Left ventricle myocardium superior (tissue), 1 donor: Measurements from ENCODE around the gene PIWIL4. TPM values are rescaled to one million over a fixed set of nuclear protein-coding genes. Genes with fewer than 3 reads are reported as not detected.

Experiments used
- ATAC-seq: fragments of 200-7000 bp; cut with Tn5 transposase; one replicate; pipeline ENCODE4 v1.9.1; 2020; ENCODE audit warnings: mild to moderate bottlenecking, moderate library complexity
- DNase-seq: peaks from one replicate; pipeline ENCODE4 v3.0.0-alpha.2; 2020
- intact Hi-C: fragments of 100-400 bp; cut with micrococcal nuclease; formaldehyde crosslinking; loops from one replicate; pipeline ENCODE4 v1.11.0; 2022
- total RNA-seq: library from RNA; stranded (reverse); fragmentation: NEBNext Ultra II Directional; extraction: Animal tissue kit (Norgen Biotek cat#: 25700); gene quantifications from one replicate; pipeline ENCODE4 v1.2.1, GENCODE V29; 2021
- donor health status: DM: no; HTN: yes; CAD: no; lungs with severe emphysema.

Gene PIWIL4
- total RNA-seq, 1 donor from 2014 or later: 0.92 TPM

DNA sequence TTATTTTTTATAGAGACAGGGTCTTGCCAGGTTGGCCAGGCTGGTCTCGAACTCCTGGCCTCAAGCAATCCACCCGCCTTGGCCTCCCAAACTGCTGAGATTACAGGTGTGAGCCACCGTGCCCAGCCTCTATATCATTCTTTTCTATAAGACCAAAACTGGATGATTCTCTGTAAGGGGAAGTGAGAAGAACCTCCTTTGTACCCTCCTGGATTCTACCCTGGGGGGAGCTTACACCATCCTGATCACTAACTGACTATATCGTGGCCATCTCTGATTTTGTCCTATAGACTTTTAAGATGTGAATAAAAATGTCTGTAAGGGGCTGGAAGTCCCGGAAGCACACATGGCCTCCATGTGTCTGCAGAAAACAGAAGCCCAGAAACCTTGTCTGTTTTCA, 9.1 kb downstream of the PIWIL4 start:
- no peak for ATAC-seq
- intact Hi-C loops: no loop called here

DNA sequence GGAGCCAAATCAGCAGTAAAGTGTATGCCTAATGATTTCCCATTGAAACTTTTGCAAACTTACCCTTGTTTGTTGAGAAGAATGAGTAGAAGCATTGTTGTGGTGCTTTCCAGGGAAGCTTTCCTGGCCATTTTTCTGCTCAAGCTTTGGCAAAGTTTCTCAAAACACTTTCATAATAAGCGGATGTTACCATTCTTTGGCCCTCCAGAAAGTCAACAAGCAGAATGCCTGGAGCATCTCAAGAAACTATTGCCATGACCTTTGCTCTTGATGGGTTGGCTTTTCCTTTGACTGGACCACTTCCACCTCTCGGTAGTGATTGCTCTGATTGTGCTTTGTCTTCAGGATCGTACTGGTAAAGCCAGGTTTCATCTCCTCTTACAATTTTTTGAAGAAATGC, 10.7 kb downstream of the PIWIL4 start:
- intact Hi-C loops: no loop called here
- ATAC-seq: no peak
- DNase-seq: no peak

More for the DNA sequence above, 9.1 kb downstream of the PIWIL4 start:
- DNase-seq: no peak

DNA sequence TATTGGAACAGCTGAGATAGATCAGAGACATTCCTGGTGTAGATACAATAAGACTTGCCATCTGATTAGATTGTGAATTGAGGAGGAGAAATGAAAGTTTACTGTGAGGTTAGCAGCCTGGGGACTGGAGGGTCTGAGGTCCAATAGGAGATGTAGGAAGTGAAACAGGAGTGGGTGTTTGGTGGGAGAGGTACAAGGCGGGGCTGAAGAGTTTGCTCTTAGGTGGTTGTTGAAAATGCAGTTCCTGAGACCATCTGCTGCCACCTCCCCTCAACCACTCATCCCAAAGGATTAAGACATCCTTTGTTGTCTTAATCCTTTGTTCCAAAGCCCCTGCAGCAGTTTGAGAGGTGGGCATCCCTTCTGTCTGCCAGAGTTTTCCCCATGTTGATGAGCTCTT, 14.8 kb downstream of the PIWIL4 start:
- intact Hi-C loops: no loop called here

DNA sequence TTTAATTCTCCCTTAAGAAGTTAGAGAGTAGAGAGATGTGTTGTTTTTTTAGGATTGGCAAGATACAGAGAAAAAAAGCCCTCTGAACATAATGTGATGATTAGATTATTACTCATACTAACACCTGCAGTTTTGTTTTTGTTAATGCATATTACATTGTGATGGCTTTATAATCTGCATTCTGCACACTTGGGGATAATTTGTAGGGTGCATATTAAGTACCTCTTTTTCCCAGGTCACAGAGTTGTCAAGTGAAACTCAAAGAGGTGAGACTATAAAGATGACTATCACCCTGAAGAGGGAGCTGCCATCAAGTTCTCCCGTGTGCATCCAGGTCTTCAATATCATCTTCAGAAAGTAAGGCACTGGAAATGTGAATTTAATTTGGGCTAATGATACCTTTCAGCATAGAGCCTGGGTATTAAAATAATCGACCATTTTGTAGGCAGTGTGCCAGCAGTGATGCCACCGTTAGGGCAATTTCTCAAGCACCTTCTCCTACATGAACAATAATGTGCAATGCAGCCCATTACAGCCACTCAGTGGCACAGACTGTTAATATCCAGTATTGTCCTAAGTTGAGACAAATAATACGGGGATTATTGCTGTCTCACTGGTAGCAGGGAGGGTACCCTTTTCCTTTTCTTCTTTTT, 16.2 kb downstream of the PIWIL4 start:
- ATAC-seq (no peak), DNase-seq (no peak)
- intact Hi-C loops: no loop called here

More for the DNA sequence above, 14.8 kb downstream of the PIWIL4 start:
- ATAC-seq (no peak), DNase-seq (no peak)

DNA sequence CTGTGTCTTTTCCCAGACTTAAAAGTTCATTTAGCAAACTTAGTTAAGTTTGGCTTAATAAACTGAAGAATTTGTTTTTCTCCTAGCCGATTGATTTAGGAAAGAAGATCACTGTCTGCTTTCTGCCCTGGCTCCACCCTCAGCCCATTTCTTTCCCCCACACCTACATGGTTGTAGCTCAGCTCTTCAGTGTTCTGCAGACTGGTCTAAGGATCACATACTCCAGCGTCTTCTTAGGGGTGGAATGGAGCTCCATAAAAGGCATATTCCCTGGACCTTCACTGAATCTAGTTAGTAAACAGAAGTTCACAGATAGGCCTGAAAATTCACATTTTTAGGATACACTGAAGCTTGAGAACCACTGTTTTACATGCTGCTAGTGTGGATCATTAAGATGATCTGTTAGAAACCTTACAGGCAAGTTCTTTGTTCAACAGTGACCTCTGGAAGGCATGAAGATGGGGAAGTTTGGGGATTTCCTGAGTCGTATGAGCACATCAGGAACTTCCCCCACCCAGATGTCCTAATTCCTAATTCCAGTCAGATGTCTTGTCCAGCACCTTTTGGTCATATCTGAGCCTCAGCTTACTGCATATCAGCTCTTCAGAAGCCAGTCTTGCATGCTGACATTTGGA, 16.8 kb downstream of the PIWIL4 start:
- DNase-seq (no peak), ATAC-seq (peak; percentile 19)
- intact Hi-C loops: no loop called here

DNA sequence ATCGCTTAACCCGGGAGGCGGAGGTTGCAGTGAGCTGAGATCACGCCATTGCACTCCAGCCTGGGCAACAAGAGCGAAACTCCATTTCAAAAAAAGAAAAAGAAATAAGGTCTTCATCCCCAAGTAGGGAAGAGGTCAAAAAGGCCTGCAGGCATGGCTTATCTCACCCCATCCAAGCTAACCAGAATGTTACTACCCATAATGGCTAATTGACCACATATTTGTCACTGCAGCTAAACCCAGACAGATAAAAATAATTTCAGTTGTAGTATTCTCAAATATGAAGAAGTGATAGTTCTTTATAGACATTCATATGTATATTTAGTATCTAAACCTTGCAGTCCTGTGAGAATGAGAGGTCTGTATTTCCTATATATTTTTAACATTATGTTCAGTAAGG, 17.8 kb downstream of the PIWIL4 start:
- intact Hi-C loops: no loop called here
- no peak for DNase-seq
- ATAC-seq: no peak

DNA sequence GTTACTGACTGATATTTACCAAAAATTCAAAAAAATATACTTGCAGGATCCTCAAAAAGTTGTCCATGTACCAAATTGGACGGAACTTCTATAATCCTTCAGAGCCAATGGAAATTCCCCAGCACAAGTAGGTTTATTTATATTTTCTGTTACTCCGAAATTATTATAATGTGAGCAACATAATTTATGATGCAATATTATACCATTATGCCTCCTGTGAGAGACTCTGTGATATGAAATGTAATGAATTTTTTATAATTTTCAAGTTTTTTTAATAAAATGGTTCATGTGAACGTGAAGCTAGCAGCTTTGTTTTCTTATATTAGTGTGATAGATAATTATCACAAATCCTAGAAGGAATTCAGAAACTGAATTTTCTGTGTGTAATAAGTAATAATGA, 18.2 kb downstream of the PIWIL4 start:
- ATAC-seq: no peak

DNA sequence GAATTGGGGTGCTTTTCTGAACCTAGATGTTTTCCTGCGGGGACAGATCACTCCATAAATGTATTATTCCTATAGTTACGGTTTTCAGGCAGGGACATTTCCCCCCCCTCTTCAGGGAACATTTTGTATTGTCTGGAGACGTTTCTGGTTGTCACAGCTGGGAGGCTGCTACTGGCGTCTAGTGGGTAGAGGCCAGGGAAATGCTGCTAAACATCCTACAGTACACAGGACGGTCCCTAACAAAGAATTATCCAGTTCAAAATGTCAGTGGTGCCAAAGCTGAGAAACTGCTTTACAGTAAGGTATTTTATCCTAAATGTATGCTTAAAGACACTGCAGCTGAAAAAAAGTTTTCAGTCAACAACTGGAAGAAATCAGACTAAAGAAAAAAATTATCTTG, 19.4 kb downstream of the PIWIL4 start:
- ATAC-seq: no peak
- intact Hi-C loops: no loop called here
- no peak for DNase-seq

More for the DNA sequence above, 18.2 kb downstream of the PIWIL4 start:
- no peak for DNase-seq
- intact Hi-C loops: no loop called here

DNA sequence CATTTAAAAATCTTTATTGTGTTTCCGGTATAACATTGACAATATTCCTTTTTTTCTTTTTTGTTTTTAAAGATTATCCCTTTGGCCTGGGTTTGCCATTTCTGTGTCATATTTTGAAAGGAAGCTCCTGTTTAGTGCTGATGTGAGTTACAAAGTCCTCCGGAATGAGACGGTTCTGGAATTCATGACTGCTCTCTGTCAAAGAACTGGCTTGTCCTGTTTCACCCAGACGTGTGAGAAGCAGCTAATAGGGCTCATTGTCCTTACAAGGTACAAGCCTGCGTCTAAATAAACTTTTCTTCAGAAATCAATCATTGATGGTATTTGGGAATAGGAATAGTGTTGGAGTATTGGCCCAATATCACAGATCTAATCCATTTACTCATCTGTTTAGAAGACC, 19.8 kb downstream of the PIWIL4 start:
- intact Hi-C loops: no loop called here
- ATAC-seq (no peak), DNase-seq (no peak)

DNA sequence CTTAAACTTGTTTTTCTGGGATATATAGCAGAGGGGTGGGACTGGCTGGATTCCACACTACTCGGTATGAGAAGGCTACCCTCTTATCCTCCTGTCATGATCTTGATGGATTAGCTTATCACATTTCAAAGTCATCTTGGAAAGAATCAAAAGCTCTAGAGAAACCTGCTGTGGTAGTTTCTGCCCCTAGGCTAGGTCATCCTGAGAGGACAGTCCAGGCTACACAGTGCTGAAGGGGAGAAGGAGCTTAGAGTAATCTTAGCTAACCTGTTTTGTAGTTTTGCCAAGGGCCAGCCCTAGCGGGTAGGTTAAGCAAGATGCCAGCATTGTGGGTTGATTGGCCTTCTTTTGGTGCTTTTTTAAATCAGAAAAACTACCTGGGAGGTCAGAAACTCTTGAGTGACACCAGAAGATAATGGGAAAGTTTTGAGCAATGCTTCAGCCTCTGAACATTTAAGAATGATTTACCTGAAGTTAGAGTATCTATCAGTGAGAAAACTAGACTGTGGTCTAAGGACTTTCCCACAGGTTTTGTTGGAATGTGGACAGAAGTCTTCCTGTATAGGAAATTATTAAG, 21.3 kb downstream of the PIWIL4 start:
- ATAC-seq (no peak), DNase-seq (no peak)
- intact Hi-C loops: no loop called here

DNA sequence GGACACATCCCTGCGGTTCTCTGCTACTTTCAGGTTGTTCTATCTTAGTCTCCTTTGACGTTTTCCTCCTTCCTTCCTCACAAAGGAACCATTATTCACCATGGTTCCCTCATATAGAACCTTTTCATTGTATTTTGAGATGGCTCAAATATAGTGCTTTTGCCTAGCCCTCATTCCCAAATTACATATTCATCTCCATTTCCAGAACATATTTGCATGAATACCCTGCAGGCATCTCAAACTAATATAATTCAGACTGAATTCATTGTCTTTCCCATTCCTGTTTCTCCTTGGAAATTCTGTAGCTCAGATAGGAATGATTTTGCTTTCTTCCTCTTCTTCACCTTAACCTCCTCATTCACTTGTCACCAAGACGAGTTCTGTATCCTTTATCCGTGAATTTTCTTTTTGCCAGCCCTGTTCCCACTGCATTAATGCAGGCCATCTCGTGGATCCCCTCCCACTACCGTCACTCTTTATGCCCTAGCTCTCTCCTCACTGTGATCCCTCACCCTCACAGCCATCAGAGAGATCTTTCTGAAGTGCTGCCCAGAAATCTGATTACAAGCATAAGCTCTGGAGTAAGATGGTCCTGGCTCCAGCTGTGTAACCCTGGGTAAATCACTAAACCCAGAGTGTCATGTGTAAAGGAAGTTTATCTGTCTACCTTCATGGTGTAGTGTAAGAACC, 23.3 kb downstream of the PIWIL4 start:
- intact Hi-C loops: no loop called here
- ATAC-seq (no peak), DNase-seq (no peak)

DNA sequence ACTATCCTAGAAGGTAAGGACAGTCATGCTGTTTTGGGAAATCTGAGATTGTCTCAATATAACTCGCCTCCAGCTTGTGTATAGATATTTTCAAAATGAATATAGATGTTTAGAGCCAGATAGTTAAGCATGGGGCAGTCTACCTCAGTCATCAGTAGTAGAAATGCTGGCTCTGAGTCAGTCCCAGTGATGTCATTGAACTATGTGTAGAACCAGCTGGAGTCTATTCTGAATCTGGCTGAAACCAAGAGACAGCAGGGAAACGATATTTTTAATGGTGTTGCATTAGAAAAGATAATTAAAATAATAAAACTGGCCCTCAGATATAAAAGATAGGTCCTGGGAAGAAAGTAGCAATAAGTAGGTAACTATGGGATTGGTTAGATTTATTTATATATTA, 25.9 kb downstream of the PIWIL4 start:
- DNase-seq (no peak), ATAC-seq (no peak)
- intact Hi-C loops: no loop called here

DNA sequence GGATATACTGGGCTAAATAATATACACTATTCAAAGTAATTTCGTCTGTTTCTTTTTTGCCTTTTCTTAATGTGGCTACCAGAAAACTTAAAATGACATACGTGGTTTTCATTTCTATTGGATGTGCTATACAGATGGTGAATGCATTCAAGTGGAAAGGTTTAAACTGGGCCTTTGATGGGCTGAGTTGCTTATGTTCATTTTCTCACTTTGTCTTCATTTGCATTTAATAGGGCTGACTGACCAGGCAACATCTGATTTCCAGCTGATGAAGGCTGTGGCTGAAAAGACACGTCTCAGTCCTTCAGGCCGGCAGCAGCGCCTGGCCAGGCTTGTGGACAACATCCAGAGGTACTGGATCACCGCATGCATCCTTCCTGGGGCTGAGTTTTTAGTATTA, 27.9 kb downstream of the PIWIL4 start:
- intact Hi-C loops: no loop called here
- DNase-seq (no peak), ATAC-seq (no peak)

DNA sequence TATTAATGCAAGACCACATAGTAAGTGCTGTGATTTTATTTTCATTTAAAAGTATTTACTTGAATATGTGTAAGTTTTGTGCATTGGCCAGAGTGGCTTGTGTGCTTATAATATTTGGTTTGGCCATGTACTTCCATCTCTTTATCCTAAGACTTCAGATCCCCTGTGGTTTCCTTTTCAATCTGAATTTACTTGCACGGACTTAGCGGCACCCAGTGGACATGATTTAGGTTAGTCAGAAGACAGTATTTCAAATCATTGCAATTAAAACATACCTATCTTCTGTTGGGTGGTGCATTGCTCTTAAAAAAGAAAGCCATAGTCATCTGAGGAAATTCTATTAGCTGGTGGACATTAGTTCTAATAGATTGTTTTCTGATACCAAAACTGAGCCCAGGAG, 30.7 kb downstream of the PIWIL4 start:
- DNase-seq: no peak
- ATAC-seq: no peak
- intact Hi-C loops: no loop called here

DNA sequence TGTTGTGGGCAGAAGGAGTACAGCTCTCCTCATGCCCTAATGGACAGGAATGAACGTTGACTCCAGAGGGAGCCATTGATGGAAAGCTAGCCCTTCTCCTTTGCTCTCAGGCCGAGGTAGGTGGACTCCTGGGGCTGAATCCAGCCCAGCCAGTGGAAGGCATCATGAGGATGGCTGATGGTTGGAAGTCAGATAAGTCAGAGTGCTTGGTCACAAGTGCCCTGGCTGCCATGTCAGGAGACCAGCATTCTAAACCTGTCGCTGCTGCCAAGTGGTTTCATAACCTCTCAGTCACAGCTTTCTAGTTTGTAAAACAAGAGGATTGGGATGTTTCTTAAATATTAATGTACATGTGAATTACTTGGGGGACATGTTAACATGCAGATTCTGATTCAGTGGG, 32.3 kb downstream of the PIWIL4 start:
- DNase-seq (no peak), ATAC-seq (peak; percentile 78)
- intact Hi-C loops: no loop called here

DNA sequence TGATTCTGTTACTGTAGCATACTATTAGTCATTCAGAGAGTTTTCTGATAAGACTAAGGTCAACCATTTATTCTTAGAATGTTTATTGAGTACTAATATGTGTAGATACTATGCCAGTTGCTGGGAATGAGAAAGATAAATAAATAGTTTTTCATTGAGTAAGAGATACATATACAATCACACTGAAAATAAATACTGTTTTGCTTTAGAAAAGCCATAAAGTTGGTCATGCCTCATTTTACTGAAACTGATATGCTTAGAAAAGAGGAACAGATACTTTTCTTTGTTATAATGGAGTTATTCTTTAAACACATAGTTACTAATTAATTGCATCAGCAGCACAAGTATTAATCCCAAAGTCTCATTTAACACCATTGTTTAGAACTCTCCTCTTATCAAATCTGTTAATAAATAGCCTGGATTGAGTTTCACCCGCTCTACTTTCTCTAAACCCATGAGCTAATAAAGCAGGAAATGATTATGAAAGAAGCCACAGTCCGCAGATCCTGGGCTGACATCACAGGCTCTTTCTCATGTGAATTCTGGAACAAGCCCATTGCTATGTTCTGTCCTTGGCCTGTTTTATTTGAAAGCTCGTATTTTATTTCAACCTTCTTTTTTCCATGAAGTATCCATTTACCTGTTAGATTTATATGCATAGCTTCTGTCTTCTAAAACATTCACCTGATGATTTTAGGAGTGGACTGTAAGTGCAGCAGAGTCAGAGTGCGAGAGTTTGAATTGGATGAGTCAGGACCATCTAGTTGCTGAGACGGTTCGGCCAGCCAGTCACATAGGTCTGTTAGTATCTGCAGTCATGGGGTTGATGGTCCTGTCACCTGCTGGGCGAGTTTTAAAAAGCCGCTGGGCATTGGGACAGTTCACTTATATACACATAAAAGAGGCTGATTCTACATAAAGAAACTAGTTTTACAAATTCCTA, 35.5 kb downstream of the PIWIL4 start:
- peak; percentile 58 for DNase-seq
- intact Hi-C loops: no loop called here
- ATAC-seq: peak; percentile 76

DNA sequence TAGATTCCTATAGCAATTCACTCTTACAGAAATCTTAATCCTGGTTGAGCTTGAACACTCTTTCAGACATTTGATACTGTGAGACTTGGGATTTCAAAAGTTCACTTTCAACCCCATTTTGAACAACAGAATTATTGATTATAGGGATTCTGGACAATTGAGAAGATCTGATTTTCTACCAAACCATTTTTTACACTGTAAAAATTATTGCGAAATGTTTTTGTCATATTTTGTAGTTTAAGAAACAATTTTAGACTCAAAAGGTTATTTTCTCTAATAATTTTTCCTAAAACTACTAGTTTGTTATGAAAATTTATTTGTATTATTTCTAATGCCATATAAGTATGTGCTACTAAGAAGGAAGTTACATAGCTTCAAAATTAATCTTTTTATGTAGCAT, 36.4 kb downstream of the PIWIL4 start:
- DNase-seq: no peak
- ATAC-seq: no peak
- intact Hi-C loops: no loop called here

DNA sequence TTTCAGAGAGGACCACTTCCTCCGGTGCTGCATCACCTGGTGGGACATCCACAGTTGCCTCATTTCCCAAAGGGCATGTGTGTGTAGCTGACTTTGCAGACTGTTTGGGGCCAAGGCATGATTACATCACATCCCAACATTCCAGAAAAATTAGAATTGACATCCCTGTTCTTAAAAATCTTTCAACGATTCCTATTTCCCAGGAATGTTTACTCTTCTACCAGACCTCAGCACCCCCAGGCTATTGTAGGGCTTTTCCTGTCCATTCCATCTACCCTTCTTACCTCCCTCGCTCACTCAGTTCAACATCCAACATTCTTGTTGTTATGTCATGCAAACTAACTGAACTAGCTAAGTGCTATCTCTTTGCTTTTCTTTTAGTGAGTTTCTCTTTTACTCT, 37.3 kb downstream of the PIWIL4 start:
- no peak for ATAC-seq
- DNase-seq: no peak
- intact Hi-C loops: no loop called here

DNA sequence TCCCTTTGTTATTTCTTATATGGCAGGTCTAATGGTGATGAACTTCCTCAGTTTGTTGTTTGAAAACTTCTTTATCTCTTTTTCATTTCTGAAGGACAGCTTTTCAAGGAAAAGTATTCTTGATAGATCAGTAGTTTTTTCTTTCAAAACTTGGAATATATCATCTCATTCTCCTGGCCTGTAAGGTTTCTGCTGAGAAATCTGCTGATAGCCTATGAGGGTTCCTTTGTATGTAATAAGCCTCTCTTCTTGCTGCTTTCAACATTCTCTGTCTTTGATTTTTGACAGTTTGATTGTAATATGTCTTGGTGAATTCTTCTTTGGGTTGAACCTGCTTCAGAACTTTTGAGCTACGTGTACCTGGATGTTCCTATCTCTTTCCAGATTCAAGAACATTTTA, 46.0 kb downstream of the PIWIL4 start:
- no peak for ATAC-seq
- intact Hi-C loops: no loop called here
- DNase-seq: no peak
